Esophagus (tissue), 2 donors: ENCODE data around the gene PDLIM3. TPM values are rescaled to one million over a fixed set of nuclear protein-coding genes. Genes with fewer than 3 reads are reported as not detected.
"Not testable (repeated sequence)": the region's sequence is repeated elsewhere in the genome, so short reads cannot be mapped to it uniquely, and the experiment has no call there.

Experiments
- H3K27ac ChIP-seq, 2 donors: one replicate each; pipeline ENCODE4 v1.5.1; 2013; ENCODE audit warnings: low read depth in 2 of 2, mild to moderate bottlenecking in 2 of 2, inconsistent platforms in 1 of 2, low read length in 1 of 2, moderate library complexity in 1 of 2
- H3K27me3 ChIP-seq, 2 donors: one replicate each; pipeline ENCODE4 v1.6.1; 2013; ENCODE audit warnings: low read length in 2 of 2, control low read depth in 1 of 2, mild to moderate bottlenecking in 1 of 2; ENCODE audit not compliant: insufficient read depth in 2 of 2, control insufficient read depth in 1 of 2
- H3K36me3 ChIP-seq, 2 donors: one replicate each; pipeline ENCODE4 v1.6.1; 2013; ENCODE audit warnings: low read length in 1 of 2; ENCODE audit not compliant: control insufficient read depth in 2 of 2, insufficient read depth in 2 of 2
- H3K4me1 ChIP-seq, 2 donors: one replicate each; pipeline ENCODE4 v1.6.1; 2013; ENCODE audit warnings: low read length in 1 of 2; ENCODE audit not compliant: control insufficient read depth in 2 of 2, insufficient read depth in 2 of 2
- H3K4me3 ChIP-seq, 2 donors: one replicate each; pipeline ENCODE4 v1.5.1; 2013; ENCODE audit warnings: low read length in 2 of 2, mild to moderate bottlenecking in 2 of 2, low read depth in 1 of 2, moderate library complexity in 1 of 2
- H3K9me3 ChIP-seq, 2 donors: one replicate each; pipeline ENCODE4 v1.6.1; 2013; ENCODE audit warnings: mild to moderate bottlenecking in 2 of 2, low read depth in 1 of 2, low read length in 1 of 2, moderate library complexity in 1 of 2; ENCODE audit not compliant: control insufficient read depth in 2 of 2, insufficient read depth in 1 of 2
- WGBS, 2 donors: extraction: QIAGEN DNeasy Blood & Tissue Kit; methylation state at CpG; one replicate each; pipeline ENCODE4 v1.1.7; 2013; 5-methylcytosine and 5-hydroxymethylcytosine counted together
- polyA plus RNA-seq, 2 donors: library from polyadenylated mRNA; stranded (reverse); fragments of 200-250 nt; gene quantifications; one replicate each; pipeline ENCODE4 v1.2.3, GENCODE V29; 2013
- donor health status: healthy with polysubstance abuse.
- donor health status: Bipolar disorder and iron deficiency.

The PDLIM3 gene
- polyA plus RNA-seq, 2 donors = 24.2 to 62.8 TPM

DNA sequence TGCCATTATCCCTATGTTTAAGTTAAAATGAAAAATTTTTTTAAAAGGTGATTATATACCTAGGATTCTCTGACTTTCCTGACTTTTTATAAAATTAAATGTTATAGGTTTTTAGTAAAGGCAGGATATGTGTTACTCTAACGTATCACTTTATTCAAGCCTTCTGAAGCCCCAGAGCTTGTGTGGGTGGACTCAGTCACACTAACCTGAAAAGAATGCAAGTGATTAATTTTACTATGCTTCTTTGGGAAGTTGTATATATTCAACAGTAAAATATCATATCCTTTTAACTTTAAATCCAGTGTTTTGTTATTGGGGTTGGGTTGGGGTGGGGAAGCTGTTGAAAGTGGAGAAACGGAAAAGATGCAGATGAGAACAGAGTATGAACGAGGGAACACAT is 22.8 kb downstream of the PDLIM3 start:
- H3K9me3 ChIP-seq = no peaks in the 10 kb centered on the region
- no peak overlapping the region for H3K4me3 ChIP-seq
- 67 to 74% methylated on average over 3 of the region's 3 CpGs for WGBS, 2 donors
- no peaks in the 10 kb centered on the region for H3K36me3 ChIP-seq
- H3K4me1 ChIP-seq = no peaks in the 10 kb centered on the region
- no peak overlapping the region for H3K27ac ChIP-seq
- no peaks in the 10 kb centered on the region for H3K27me3 ChIP-seq

GRCh38 chr4:185511243-185511642 is 24.1 kb downstream of the PDLIM3 start:
- H3K4me1 ChIP-seq, H3K36me3 ChIP-seq, H3K9me3 ChIP-seq, H3K27me3 ChIP-seq, H3K27ac ChIP-seq, H3K4me3 ChIP-seq: not testable (repeated sequence)
- WGBS, 2 donors = 63 to 66% methylated on average over 2 of the region's 2 CpGs

DNA sequence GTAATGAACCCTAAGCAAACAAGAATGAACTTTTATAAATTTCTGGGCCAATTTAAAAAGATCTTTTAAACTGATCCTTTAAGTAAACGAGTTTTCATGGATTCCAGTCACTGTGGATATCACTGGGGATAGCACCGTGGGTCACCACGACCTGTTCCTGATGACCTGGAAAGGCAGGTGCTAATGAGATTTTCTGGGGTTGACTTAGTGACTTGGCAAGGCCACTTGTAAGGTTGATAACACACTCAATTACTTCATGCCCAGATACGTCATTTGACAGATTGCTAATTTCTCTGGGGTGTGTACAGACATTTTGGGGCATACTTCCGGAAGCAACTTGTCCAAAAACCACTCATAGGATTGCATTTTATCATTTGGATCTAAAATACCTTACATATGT is 24.5 kb downstream of the PDLIM3 start:
- Histone ChIP-seq H3K4me1 (no peaks in the 10 kb centered on the region), H3K9me3 (no peaks in the 10 kb centered on the region), H3K36me3 (no peaks in the 10 kb centered on the region), H3K27me3 (no peaks in the 10 kb centered on the region), H3K27ac (no peak overlapping the region), H3K4me3 (no peak overlapping the region)
- 67 to 83% methylated on average over 5 of the region's 5 CpGs for WGBS, 2 donors

DNA sequence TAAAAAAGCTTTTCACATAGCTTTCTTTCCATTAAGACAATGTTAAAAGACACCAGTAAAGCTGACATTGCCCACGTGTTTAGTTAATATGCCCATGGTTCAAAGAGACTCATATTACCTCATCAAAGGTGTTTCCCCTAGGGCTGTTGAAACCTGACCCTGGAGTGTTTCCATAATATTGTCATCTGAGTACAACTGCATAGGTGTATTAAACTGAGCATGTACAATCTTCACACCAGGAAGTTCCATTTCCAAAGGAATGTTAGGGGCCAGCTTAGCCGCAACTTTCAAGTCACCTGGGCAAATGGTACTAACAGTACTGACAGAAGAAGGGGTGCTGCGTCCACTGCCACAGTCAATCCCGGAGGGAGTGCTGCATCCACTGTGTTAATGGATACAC is 27.1 kb downstream of the PDLIM3 start:
- no peak overlapping the region for H3K4me3 ChIP-seq
- H3K9me3 ChIP-seq = no peaks in the 10 kb centered on the region
- H3K36me3 ChIP-seq = no peaks in the 10 kb centered on the region
- no peak overlapping the region for H3K27ac ChIP-seq
- WGBS, 2 donors = 46 to 61% methylated on average over 4 of the region's 4 CpGs
- no peaks in the 10 kb centered on the region for H3K27me3 ChIP-seq
- H3K4me1 ChIP-seq = no peaks in the 10 kb centered on the region

- WGBS, 2 donors = 92 to 95% methylated on average over 20 of the region's 20 CpGs
- no peak overlapping the region for H3K27ac ChIP-seq
- no peak overlapping the region for H3K4me3 ChIP-seq
- H3K36me3 ChIP-seq = peaks cover 0 to 2% of the 10 kb centered on the region in 2 donors
- no peaks in the 10 kb centered on the region for H3K4me1 ChIP-seq
- H3K27me3 ChIP-seq = no peaks in the 10 kb centered on the region
- no peaks in the 10 kb centered on the region for H3K9me3 ChIP-seq
Measured at GRCh38 chr4:185506422-185506821, 28.9 kb downstream of the PDLIM3 start.

- H3K27me3 ChIP-seq = no peaks in the 10 kb centered on the region
- H3K36me3 ChIP-seq = peaks cover 0 to 2% of the 10 kb centered on the region in 2 donors
- H3K4me3 ChIP-seq = peak overlapping the region in 1 of 2 donors; percentile 29
- peak overlapping the region in 1 of 2 donors; percentile 45 for H3K27ac ChIP-seq
- no peaks in the 10 kb centered on the region for H3K4me1 ChIP-seq
- H3K9me3 ChIP-seq = peaks cover 0 to 4% of the 10 kb centered on the region in 2 donors
- WGBS, 2 donors = 62 to 69% methylated on average over 21 of the region's 21 CpGs
Measured at GRCh38 chr4:185504098-185505047, 30.9 kb downstream of the PDLIM3 start.

DNA sequence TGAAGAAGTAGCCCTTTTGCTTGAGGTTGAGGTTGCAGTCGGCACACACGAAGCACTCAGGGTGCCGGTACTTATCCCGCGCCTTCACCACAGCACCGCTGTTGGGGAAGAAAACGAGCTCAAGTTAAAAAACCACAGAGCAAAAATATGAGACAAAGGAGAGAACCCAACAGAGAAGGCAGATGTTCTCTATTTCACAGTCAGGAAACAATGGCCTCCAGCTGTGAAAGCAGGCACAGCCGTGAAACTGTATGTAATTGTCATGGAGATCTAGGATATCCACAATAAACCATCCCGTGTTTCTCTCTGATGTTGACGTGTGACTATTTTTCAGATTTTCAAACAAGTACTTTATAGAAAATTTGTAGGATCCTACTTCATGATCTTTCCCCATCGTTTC is 32.9 kb downstream of the PDLIM3 start:
- Histone ChIP-seq H3K27ac (no peak overlapping the region), H3K9me3 (peaks cover 0 to 4% of the 10 kb centered on the region in 2 donors), H3K27me3 (no peaks in the 10 kb centered on the region), H3K4me1 (no peaks in the 10 kb centered on the region), H3K4me3 (no peak overlapping the region), H3K36me3 (peaks cover 0 to 2% of the 10 kb centered on the region in 2 donors)
- WGBS, 2 donors = 82 to 85% methylated on average over 11 of the region's 11 CpGs

GRCh38 chr4:185500576-185500975 is 34.7 kb downstream of the PDLIM3 start:
- no peaks in the 10 kb centered on the region for H3K4me1 ChIP-seq
- no peaks in the 10 kb centered on the region for H3K27me3 ChIP-seq
- no peak overlapping the region for H3K4me3 ChIP-seq
- 16 to 35% methylated on average over 1 of the region's 1 CpG for WGBS, 2 donors
- H3K36me3 ChIP-seq = peaks cover 0 to 2% of the 10 kb centered on the region in 2 donors
- H3K27ac ChIP-seq = no peak overlapping the region
- peaks cover 0 to 4% of the 10 kb centered on the region in 2 donors for H3K9me3 ChIP-seq

- Histone ChIP-seq H3K9me3 (peaks cover 0 to 4% of the 10 kb centered on the region in 2 donors), H3K27ac (peak overlapping the region in 1 of 2 donors; percentile 16), H3K4me1 (no peaks in the 10 kb centered on the region), H3K36me3 (peaks cover 0 to 2% of the 10 kb centered on the region in 2 donors), H3K27me3 (no peaks in the 10 kb centered on the region), H3K4me3 (no peak overlapping the region)
- 93 to 97% methylated on average over 9 of the region's 9 CpGs for WGBS, 2 donors
Measured at GRCh38 chr4:185500035-185500434, 35.3 kb downstream of the PDLIM3 start.

GRCh38 chr4:185488650-185489049 is 46.7 kb downstream of the PDLIM3 start:
- Histone ChIP-seq H3K4me1 (no peaks in the 10 kb centered on the region), H3K27me3 (no peaks in the 10 kb centered on the region), H3K9me3 (no peaks in the 10 kb centered on the region), H3K4me3 (no peak overlapping the region), H3K36me3 (no peaks in the 10 kb centered on the region), H3K27ac (no peak overlapping the region)
- WGBS, 2 donors = 88 to 92% methylated on average over 2 of the region's 2 CpGs
